NB4 (cell line): ENCODE data around the gene UNC45A.

Experiments
- POLR2A ChIP-seq: IDR thresholded peaks from 2 replicates; pipeline ENCODE4 v1.6.1; 2011; ENCODE audit warnings: mild to moderate bottlenecking; ENCODE audit not compliant: insufficient read length; ENCODE audit errors: extremely low read depth
- TF ChIP-seq, protein P1 (sequence below): IDR thresholded peaks from one replicate; pipeline ENCODE4 v1.5.1; 2012; ENCODE audit warnings: low read depth, low read length

- TF ChIP-seq POLR2A: no peak
- TF ChIP-seq, protein P1, sequence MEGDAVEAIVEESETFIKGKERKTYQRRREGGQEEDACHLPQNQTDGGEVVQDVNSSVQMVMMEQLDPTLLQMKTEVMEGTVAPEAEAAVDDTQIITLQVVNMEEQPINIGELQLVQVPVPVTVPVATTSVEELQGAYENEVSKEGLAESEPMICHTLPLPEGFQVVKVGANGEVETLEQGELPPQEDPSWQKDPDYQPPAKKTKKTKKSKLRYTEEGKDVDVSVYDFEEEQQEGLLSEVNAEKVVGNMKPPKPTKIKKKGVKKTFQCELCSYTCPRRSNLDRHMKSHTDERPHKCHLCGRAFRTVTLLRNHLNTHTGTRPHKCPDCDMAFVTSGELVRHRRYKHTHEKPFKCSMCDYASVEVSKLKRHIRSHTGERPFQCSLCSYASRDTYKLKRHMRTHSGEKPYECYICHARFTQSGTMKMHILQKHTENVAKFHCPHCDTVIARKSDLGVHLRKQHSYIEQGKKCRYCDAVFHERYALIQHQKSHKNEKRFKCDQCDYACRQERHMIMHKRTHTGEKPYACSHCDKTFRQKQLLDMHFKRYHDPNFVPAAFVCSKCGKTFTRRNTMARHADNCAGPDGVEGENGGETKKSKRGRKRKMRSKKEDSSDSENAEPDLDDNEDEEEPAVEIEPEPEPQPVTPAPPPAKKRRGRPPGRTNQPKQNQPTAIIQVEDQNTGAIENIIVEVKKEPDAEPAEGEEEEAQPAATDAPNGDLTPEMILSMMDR: no peak
Measured at GRCh38 chr15:90917569-90917968, 17.5 kb upstream of the UNC45A start.
